Mesodermal cell (in vitro differentiated cells): ENCODE data around the gene USP31.

Source experiments
- H3K27ac ChIP-seq: 2 replicates; pipeline ENCODE4 v1.7.0; 2013; ENCODE audit warnings: mild to moderate bottlenecking, low read depth, low read length, moderate library complexity; ENCODE audit not compliant: severe bottlenecking
- H3K36me3 ChIP-seq: 2 replicates; pipeline ENCODE4 v1.7.1; 2013; ENCODE audit warnings: mild to moderate bottlenecking, low read length, moderate library complexity; ENCODE audit not compliant: control insufficient read depth, insufficient read depth
- H3K4me1 ChIP-seq: one replicate; pipeline ENCODE4 v1.7.1; 2013; ENCODE audit warnings: mild to moderate bottlenecking, low read length; ENCODE audit not compliant: insufficient read depth, control insufficient read depth, poor library complexity, severe bottlenecking
- H3K4me3 ChIP-seq: 2 replicates; pipeline ENCODE4 v1.7.0; 2013; ENCODE audit warnings: low read length, control low read depth, mild to moderate bottlenecking; ENCODE audit not compliant: insufficient read depth, poor library complexity, severe bottlenecking; ENCODE audit errors: extremely low read depth
- H3K9me3 ChIP-seq: 2 replicates; pipeline ENCODE4 v1.7.1; 2013; ENCODE audit warnings: mild to moderate bottlenecking, low read length, moderate library complexity; ENCODE audit not compliant: control insufficient read depth
- WGBS, 2 experiments: methylation state at CpG; one replicate each; pipeline ENCODE4 v1.1.5; 2013; ENCODE audit warnings: missing lambda C conversion rate in 2 of 2; ENCODE audit not compliant: insufficient coverage in 2 of 2; 5-methylcytosine and 5-hydroxymethylcytosine counted together

Gene USP31

DNA sequence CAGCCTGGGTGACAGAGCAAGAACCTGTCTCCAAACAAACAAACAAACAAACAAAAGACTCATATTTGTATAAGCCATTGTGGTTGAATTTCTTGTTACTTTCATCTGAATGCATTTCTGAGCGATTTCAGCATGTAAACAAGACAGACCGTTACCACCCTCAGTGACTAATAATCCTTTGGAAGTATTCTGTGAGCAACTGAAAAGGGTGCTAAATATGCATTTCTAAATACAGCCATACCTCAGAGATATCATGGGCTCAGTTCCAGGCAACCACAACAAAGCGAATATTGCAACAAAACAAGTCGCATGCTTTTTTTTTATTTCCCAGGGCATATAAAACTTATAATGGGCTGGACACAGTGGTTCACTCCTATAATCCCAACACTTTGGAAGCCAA, 109.0 kb downstream of the USP31 start:
- H3K4me1 ChIP-seq = no peaks in the 10 kb centered on the region
- H3K36me3 ChIP-seq = no peaks in the 10 kb centered on the region
- 100% methylated on average over 1 of the region's 4 CpGs for WGBS, 2 experiments
- no peak overlapping the region for H3K4me3 ChIP-seq
- no peak overlapping the region for H3K27ac ChIP-seq
- H3K9me3 ChIP-seq = no peaks in the 10 kb centered on the region

DNA sequence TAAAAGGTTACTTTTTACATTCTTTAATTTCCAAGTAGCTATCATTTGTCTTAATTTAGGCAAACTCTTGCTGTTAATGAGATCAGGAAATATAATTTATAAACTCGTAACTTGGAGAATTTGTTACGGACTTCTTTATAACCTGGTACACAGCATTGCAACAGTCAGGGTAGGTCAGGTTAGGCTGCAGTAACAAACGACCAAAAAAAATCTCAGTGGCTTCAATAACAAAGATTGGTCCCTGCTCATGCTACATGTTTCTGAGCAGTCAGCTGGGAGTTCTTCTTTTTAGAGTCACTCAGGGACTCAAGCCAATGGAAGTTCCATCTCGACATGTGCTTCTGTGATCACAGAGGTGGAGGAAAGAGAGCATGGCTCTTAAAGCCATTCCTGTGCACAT, 110.1 kb downstream of the USP31 start:
- no peak overlapping the region for H3K27ac ChIP-seq
- no peaks in the 10 kb centered on the region for H3K4me1 ChIP-seq
- H3K4me3 ChIP-seq = no peak overlapping the region
- no peaks in the 10 kb centered on the region for H3K9me3 ChIP-seq
- no peaks in the 10 kb centered on the region for H3K36me3 ChIP-seq
- 92% methylated on average over 3 of the region's 4 CpGs for WGBS, 2 experiments

DNA sequence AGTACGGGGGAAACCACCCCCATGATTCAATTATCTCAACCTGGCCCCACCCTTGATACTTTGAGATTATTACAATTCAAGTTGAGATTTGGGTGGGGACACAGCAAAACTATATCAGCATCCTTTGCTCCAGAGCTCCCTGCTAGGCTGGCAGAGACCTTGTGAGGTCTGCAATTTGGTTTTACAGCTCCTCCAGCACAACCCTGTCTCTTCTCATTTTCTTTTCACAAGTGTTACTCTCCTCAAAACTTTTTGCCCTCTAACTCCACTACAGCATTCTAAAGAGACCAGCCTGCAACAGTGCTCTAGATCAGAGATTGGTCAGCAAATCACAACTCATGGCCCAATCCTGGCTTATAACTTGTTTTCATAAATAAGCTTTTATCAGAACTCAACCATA, 114.0 kb downstream of the USP31 start:
- no peak overlapping the region for H3K27ac ChIP-seq
- no peaks in the 10 kb centered on the region for H3K4me1 ChIP-seq
- no peaks in the 10 kb centered on the region for H3K36me3 ChIP-seq
- H3K9me3 ChIP-seq = no peaks in the 10 kb centered on the region
- WGBS, 2 experiments = no CpG with 5 or more reads among the region's 1 CpG
- no peak overlapping the region for H3K4me3 ChIP-seq

DNA sequence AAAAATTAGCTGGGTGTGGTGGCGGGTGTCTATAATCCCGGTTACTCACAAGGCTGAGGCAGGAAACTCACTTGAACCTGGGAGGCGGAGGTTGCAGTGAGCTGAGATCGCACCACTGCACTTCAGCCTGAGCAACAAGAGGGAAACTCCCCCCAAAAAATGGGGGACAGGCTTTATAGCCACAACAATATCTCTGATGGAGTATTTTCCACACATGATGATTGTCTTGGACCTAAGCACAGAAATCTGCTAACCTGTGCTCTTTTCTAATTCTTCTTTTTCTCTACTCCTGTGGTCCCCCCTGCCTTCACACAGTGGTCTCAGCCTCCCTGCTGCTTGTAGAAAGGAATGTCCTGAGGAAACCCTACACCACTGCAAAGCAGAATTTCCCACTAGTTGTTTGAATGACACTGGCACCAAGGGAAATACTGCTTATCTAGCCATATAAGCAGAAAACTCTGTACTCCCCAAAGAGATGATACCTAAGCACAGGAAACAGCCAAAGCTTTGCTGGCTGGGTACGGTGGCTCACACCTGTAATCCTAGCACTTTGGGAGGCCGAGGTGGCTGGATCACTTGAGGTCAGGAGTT, 117.6 kb downstream of the USP31 start:
- Histone ChIP-seq H3K36me3 (no peaks in the 10 kb centered on the region), H3K27ac (no peak overlapping the region), H3K4me1 (no peaks in the 10 kb centered on the region), H3K4me3 (no peak overlapping the region), H3K9me3 (no peaks in the 10 kb centered on the region)
- WGBS, 2 experiments = 64 to 71% methylated on average over 4 to 6 of the region's 6 CpGs

- Histone ChIP-seq H3K36me3 (no peaks in the 10 kb centered on the region), H3K27ac (no peak overlapping the region), H3K4me3 (no peak overlapping the region), H3K9me3 (no peaks in the 10 kb centered on the region), H3K4me1 (no peaks in the 10 kb centered on the region)
- WGBS, 2 experiments = 85 to 90% methylated on average over 2 to 4 of the region's 6 CpGs
These were observed 119.4 kb downstream of the USP31 start for GRCh38 chr16:23029733-23030420.

- WGBS, 2 experiments = 80 to 100% methylated on average over 1 of the region's 1 CpG
These were observed 121.9 kb downstream of the USP31 start for GRCh38 chr16:23027386-23027785.

DNA sequence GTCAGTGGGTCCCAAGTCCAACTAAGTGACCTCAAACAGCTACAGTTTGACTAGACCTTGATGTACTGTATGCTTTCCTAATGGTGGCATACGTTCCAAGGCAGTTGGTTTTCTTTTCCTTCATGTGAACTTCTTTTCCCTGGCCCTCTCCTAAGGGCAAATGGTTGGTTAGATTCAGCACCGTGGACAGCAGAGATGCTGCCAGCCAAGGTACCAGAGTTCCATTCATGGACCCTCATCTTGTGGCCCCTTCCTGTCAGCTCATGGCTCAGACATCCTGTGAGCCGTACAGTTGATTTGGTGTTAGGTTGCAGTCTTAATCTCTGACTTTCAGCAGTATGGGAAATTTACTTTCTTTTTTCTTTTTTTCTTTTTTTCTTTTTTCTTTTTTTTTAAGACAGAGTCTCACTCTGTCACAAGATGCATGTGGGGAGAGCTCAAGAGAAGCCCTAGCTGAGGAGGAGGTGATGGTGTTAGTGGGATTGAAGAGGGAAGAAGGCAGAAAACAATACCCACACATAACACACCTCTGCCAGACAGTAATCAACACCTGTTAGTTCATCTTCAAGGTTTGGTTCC, 122.4 kb downstream of the USP31 start:
- H3K27ac ChIP-seq = no peak overlapping the region
- H3K4me3 ChIP-seq = no peak overlapping the region
- no peaks in the 10 kb centered on the region for H3K4me1 ChIP-seq
- H3K36me3 ChIP-seq = no peaks in the 10 kb centered on the region
- 39 to 53% methylated on average over 2 of the region's 3 CpGs for whole genome bisulfite sequencing, 2 experiments
- H3K9me3 ChIP-seq = no peaks in the 10 kb centered on the region

More at GRCh38 chr16:23027386-23027785, 121.9 kb downstream of the USP31 start:
- H3K36me3 ChIP-seq = no peaks in the 10 kb centered on the region
- H3K4me3 ChIP-seq = no peak overlapping the region
- H3K27ac ChIP-seq = no peak overlapping the region
- no peaks in the 10 kb centered on the region for H3K4me1 ChIP-seq
- no peaks in the 10 kb centered on the region for H3K9me3 ChIP-seq

- Histone ChIP-seq H3K9me3 (no peaks in the 10 kb centered on the region), H3K4me3 (no peak overlapping the region), H3K4me1 (no peaks in the 10 kb centered on the region), H3K27ac (no peak overlapping the region), H3K36me3 (no peaks in the 10 kb centered on the region)
- 81 to 83% methylated on average over 1 to 3 of the region's 4 CpGs for WGBS, 2 experiments
These were observed 123.5 kb downstream of the USP31 start for GRCh38 chr16:23025692-23026307.

GRCh38 chr16:23024044-23024443, 125.2 kb downstream of the USP31 start:
- Histone ChIP-seq H3K36me3 (no peaks in the 10 kb centered on the region), H3K4me1 (no peaks in the 10 kb centered on the region), H3K27ac (no peak overlapping the region), H3K9me3 (no peaks in the 10 kb centered on the region), H3K4me3 (no peak overlapping the region)
- 71 to 86% methylated on average over 2 to 3 of the region's 4 CpGs for WGBS, 2 experiments

GRCh38 chr16:23020084-23020483, 129.2 kb downstream of the USP31 start:
- WGBS, 2 experiments = 86 to 91% methylated on average over 3 of the region's 3 CpGs

DNA sequence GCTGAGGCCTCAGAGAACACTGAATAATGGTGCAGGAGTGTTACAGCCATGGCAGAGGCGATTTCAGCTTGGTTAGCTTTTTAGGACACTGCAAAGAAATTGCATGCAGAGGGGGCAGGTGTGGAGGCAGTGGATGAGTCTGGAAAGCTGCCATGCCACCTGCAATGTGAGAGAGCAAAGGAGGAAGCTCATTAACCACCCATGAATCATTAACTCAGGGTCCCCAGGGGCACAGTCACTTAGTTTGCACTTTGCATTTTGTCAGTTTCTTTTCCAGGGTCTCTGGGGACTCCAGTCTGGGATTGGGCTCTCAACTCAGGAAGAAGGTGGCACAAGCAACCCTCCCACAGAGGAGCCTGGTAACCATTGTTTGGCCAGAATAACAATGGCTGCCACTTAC, 132.9 kb downstream of the USP31 start:
- H3K9me3 ChIP-seq = no peaks in the 10 kb centered on the region
- no peaks in the 10 kb centered on the region for H3K36me3 ChIP-seq
- 82 to 91% methylated on average over 1 of the region's 1 CpG for WGBS, 2 experiments
- no peak overlapping the region for H3K4me3 ChIP-seq
- no peaks in the 10 kb centered on the region for H3K4me1 ChIP-seq
- H3K27ac ChIP-seq = no peak overlapping the region

More at GRCh38 chr16:23020084-23020483, 129.2 kb downstream of the USP31 start:
- Histone ChIP-seq H3K27ac (no peak overlapping the region), H3K4me3 (no peak overlapping the region), H3K9me3 (no peaks in the 10 kb centered on the region), H3K4me1 (no peaks in the 10 kb centered on the region), H3K36me3 (no peaks in the 10 kb centered on the region)
